GM18507 (cell line): Measurements from ENCODE around the gene FAM13A.

Experiments used
- DNase-seq: peaks from one replicate; pipeline ENCODE4 v3.0.0; 2011; ENCODE audit warnings: low read depth; ENCODE audit not compliant: insufficient read length; ENCODE audit errors: extremely low spot score
- FAIRE-seq: peaks from 2 replicates; lab custom pipeline; 2011; peaks lifted over from hg19 to GRCh38; lab: Jason Lieb, UNC

The FAM13A gene

DNA sequence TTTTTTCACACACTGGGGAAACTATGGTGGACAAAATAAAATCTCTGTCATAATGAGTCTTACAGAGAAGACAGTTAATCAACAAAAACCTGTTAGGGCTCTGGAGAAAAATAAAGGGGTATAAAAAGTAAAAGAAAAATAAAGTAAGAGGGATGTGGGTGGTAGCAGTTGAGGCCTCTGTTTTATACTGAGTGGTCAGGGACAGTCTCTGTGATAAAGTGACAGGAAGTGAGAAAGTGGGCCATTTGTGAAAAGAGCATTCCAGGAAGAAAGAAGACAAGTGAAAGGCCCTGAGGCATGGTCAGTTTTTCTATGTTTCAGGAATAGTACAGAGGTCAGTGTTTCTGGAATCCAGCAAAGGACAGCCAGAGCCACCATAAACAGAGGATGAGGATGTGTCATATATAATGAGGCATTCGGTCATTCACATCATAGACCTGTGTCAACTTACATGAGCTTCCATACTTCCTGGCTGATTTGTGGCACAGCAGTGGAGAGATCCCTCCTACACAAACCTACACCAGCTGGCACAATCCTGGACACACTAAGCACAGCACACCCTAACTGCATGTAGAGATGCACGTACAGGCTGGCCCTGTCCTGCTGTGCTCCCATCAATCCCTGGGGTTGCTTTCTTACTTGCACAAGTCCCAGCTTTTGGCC, 295.0 kb downstream of the FAM13A start:
- FAIRE-seq = no peak
- no peak for DNase-seq

DNA sequence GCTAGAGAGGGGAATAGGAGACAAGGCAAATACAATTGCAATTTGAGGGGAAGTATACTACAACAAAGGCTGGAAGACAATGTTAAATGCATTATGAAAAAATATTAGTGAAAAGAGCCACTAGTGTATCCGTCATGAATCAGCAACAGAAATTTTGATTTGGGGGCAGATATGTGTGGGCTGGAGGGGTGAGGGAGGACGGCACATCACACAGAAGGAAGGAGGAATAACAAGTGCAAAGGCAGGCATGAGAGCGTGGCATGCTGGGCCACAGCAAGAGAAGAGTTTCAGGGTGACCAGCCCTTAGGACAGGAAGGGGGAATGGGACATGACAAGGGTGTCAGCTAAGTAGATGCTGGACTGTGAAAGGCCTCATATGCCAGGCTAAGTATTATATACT, 295.6 kb downstream of the FAM13A start:
- FAIRE-seq = no peak

DNA sequence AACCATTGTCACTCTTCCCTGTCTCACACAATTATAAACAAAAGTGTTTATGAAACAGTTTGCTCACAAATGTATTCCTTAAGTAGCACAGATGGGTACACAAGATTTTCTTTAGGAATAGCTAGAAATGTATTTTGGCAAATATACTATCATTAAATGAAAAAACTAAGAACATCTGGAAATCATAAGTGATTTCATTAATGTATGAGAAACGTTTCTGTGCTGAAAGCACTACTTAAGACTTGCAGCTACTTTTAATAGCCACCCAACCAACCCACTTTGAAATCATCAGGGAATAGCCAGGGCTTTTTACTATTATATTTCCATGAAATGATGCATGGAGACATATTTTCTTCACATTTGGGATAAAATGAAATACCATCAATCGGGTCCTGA, 297.1 kb downstream of the FAM13A start:
- no peak for FAIRE-seq
- DNase-seq = no peak

More for the DNA sequence above, 295.6 kb downstream of the FAM13A start:
- DNase-seq = no peak

DNA sequence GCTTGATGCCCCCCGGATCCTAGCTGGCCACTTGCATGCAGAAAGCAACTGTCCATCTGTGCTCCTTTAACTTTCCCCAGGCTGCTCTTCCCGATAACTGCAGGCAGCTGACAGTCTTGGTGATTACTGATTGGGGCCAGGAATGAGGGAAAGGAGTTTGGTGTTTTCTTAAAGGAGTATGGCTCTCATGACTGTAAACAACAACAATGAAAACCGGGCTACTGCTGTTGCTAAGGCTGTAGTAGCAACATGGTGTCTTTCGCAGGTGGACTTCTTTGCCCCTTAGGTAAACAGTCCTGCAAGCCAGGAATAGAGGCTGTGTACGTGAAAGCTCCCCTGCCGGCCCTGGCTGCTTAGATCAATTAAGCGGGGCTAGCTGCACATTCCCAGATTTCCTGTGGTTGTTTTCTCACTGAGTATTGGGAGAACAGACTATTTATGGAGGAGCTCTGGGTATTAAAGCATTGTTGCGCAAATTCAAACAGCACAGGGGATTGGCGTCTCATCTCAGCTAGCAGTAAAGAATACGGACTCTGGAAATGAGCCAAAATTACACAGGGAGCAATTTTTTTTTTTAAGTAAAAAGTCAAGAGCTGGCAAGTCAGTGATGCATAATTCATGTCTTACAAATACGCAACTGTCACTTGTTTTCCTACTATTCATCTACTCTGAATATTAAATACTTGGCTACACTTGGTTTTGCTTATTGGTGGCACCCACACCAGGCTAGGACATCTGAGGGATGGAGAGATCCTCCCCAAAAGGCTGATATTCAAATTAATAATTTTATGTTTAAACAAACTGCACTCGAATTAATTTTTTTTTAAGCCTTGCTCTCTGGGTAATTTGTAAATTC, 297.7 kb downstream of the FAM13A start:
- FAIRE-seq (no peak), DNase-seq (no peak)

DNA sequence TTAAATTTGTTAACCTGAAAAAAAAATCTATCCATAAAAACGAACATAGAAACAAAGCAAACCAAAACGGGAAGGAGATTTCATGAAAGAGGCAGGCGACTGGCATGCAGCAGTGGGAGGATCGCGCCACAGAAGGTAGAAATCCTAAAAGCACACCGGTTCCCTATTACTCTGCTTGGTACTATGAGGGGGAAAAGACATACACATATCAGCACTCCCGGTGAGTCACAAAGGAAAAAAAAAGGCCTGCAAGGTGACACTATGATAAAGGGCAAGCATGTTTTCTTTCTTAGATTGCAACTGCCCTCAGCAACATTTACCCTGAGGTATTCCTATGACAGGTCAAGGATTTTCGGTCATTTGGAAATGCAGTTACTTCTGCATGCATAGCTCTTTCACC, 298.7 kb downstream of the FAM13A start:
- no peak for DNase-seq
- no peak for FAIRE-seq

DNA sequence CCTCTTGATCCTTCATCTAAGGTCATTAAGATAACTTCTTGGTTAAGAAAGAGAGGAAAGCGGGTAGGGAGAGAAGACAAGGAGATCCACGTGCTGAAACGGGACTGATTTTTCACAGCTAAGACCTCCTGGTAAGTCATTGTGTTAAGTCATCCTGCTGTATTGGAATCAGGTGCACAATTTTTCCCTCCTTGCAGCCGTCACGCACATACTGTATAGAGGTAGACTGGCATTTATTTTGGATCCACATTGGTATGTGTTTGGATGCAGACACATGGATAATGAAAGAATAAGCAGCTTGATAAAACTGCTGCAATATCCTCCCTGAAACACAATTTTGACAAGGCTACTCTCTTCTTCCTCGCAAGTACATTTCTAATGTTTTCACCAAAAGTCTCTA, 299.2 kb downstream of the FAM13A start:
- FAIRE-seq (no peak), DNase-seq (no peak)

DNA sequence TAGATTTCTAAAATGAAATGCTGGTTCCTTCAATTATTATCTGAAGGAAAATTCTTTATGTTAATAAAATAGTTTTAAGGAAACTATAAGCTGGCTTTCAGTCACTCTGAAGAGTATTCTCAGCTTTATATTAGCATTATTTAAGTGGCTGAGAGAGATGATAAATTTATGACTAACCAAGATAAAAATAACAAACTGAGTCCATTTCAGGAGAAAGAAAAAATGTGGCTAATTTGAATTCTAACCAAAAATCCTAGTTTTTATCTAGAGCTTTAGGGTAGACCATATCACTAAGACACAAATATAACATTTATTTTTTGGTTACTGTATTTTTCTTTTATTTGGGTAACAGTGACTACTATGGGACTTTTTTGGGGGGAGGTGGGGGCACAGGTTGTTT, 299.9 kb downstream of the FAM13A start:
- DNase-seq = no peak
- no peak for FAIRE-seq

DNA sequence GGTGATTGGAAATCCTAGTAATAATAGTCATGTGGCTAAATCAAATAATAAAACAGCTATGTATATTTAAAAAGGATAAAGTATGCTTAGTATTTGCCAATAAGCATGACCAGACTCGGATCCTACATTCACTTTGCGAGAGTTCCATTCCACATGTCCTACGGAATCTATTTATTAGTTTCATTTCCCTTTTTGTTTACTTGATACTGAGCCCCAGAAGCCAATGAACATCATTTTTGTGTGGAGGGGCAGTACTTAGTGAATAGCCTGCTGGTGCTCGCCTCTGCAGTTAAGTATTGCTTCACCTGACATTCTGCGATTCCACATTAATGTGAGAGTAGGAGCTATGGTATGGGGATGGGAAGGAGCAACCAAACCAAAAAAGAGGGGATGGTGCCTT, 300.8 kb downstream of the FAM13A start:
- FAIRE-seq = no peak

DNA sequence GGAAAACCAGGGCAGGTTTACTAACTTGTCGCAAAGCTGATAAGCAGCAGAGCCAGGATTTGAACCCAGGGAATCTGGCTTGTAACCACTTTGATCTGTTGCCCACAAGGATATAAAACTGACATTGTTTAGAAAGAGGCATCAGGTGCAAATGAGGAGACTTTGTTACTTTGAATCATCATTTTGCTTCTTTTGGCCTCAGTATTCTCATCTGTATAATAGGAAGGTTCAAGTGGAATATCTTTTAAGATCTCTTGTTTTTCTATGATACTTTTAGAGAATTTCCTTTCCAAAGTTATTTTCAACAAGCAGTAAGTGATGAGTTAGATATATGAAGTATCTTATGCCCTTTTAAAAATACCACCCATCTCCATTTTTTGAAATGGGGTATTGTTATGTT, 301.5 kb downstream of the FAM13A start:
- FAIRE-seq (no peak), DNase-seq (no peak)

More for the DNA sequence above, 300.8 kb downstream of the FAM13A start:
- no peak for DNase-seq

DNA sequence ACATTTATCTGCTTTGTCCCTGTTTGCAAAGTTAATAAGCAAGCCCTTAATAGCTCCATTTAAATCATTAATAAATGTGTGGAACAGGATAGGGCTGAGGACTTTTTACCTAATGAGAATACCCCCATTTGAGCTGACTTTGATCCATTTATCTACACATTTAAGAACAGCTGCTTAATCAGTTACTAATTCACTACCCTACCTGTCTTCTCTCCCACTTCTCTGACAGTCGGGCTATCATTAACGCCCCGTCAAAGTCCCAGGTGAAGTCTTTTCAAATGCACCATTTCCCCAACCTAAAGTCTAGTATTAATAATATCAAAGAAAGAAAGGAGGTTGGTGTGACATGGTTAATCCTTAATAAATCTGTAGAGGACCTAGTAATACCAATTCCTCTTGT, 302.2 kb downstream of the FAM13A start:
- FAIRE-seq (no peak), DNase-seq (no peak)

DNA sequence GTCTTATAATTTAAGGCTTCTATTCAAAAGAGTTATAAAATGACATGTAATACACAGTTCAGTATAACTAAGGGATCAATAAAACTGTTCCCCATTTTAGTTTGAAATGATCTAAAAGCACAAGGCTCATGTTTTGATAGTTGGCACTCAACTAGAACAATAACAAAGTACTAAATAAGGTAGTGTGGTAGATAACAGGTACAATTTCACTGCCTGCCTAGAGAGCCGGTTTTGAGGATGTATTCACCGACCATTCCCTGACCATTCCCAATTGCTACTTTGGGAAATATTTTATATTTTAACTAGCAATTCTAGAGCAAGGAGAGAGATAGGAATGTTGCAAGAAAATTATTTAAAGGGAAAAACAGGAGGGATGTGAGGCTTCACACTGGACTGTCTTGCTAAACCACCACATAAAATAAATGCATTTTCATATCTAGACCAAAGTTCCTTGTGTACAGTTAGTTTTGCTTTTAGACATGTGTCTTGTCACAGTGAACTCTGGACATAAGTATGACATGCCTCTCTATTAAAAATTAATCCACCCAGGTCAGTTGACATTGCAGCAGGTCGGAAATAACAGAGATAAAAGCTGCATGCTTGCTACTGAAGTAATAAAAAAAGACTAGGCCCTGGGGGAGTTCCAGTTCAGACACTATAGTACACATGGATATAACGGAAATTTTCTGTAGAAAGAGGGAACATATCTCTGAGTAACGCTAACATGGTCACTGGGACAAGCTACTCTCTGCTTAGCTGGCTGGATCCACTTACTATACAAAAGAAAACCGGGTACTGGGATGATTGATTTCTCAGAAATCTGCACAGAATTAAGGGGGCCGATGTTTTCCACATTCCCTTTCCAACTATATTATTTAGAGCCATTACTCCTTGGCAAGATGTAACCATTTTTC, 303.1 kb downstream of the FAM13A start:
- DNase-seq = no peak
- FAIRE-seq = no peak

DNA sequence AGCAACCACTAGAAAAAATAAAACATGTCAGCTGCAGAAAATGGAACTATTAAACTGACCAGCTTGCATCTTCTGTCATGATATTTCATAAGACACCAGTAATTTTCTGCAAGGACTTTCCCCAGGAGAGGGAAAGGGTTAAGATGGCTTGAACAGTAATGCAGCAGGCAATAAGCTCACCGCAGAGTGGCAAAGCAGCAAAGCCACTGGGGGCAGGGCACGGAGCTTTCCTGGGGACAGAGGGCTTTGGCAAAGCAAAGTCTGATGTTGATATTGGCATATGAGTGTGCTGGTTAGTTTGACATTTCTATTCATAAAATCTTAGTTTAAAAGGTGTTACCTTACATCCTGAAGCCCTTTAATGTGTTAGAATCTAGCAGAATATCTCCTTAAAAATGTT, 304.2 kb downstream of the FAM13A start:
- FAIRE-seq = no peak
- no peak for DNase-seq

DNA sequence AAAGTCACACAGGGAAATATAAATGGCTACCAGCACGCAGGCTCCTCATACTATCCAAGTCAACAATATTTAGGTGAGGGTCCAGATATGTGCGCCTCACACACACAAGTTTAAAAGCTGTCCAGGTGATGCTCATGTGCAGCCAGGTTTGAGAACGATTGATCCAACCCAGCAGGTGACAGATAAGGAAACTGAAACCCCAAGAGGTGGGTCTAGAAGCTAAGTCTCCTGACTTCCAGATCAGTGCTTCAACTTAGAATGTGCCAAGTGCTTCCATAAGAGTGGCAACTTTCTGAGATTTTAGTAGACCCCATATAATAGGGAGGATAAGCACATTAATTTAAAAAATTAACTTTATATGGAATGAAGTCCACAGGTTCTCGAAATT, 304.9 kb downstream of the FAM13A start:
- no peak for DNase-seq
- no peak for FAIRE-seq

DNA sequence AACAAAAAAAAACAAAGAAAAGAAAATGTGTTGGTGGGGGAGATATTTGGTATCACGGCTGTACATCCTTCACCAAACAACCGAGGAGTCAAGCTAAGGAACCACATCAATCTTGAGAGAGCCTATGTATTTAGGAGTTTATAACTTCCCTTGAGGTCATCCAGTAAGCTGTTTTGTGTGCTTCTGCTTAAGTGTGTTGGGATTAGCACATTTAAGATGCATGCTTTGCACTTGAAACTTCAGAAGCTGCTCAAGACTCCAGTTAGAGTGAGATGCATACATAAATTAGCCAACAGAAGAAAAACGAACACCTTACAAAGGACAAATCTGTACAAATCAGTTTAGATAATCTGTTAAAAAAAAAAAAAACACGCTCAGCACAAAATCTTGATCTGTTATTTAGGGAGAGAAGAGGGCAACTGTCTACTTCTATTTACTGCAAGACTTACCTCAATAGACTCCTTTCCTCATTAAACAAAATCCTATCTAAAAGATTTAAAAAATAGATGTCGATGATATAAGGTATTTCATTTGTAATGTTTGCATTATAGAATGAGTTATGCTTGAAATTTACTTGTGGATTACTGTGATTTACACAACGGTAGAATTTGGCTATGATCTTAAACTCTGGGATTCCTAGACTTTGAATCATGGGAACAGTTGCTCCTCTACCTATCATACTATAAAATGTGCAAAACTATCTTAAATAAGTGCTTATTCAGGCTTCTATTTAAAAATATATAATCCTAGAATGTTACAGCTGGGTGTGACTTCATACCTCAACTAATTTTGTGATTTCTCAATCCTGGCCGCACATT, 305.5 kb downstream of the FAM13A start:
- FAIRE-seq (no peak), DNase-seq (no peak)

DNA sequence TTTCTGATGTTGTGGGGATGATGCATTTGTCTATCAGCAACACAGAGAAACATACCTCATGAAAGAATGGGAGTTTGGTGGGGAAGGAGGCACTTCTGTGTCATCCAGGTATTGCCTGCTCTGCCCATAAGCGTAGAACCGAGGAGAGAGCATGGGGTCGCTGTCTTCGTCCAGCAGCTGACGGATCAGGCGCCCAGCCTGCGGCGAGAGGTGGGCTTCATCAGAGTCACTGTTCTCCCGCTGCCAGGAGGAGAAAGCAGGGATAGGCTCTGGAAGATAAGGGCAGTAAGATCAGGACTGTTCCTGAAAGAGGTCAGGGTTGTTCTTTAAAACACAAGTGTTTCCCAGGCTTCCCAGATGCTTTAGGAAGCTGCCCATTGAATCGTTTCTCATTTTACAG, 306.6 kb downstream of the FAM13A start:
- no peak for DNase-seq
- no peak for FAIRE-seq

DNA sequence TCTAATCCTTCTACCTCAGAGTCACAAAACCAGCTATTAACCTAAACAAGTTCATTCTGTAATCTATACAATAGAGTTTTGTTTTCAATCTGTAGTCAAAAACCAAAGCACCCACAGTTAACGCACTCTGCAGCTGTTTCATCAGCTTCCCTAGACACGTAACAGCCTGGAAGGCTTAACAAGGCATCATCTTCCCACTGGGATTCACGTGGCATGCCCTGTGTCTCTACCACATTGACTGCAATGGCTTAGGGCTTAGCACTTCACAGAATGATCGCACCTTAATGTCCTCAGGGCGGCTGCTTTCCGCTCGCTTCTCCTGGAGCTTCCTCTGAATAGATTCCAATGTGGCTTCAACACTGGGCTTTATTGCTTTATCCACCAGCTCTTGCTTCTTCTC, 309.6 kb downstream of the FAM13A start:
- DNase-seq (no peak), FAIRE-seq (no peak)

DNA sequence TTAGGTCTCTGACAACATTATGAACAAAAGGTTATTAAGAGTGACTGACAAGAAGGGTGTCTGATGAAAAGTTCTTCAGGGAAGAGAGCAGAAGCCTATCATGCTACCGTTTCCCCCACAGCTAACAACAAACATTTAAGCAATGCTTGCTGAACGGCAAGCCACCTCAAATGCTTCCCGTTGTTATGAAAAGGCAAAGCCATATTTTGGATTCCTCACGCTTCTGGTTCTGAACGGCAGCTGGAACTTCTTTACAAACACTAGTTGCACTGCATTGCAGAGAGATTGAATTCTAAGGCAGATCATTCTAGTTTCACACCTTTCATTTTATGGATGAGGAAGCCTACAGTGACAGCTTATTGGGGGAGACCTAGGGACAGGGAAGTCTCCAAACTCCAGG, 310.8 kb downstream of the FAM13A start:
- DNase-seq (no peak), FAIRE-seq (no peak)

DNA sequence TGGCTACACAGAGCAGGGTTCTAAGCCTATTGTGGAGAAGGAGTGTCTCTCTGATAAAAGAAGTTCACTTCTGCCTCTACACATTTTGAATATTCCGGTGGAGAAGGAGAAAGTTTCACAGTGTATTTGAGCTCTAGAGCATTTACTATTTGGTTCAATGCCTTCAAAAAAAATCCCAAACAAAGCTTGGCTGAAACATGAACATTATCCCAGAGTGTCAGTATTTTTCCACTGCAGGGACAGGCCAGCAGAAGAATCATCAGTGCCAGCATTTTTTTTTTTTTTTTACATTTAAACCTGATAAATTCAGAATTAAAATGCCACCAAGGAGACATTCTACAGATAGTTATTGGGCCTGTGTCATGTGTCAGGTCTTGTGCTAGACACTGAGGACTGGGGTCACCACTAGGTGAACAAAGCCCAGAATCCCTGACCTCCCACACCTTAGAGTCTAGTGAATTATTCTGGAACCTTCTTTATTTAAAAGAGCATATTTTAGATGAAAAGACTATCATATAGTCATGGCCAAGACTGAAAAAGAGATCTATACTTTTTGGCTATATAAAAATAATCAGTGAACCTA, 311.3 kb downstream of the FAM13A start:
- FAIRE-seq (no peak), DNase-seq (no peak)

DNA sequence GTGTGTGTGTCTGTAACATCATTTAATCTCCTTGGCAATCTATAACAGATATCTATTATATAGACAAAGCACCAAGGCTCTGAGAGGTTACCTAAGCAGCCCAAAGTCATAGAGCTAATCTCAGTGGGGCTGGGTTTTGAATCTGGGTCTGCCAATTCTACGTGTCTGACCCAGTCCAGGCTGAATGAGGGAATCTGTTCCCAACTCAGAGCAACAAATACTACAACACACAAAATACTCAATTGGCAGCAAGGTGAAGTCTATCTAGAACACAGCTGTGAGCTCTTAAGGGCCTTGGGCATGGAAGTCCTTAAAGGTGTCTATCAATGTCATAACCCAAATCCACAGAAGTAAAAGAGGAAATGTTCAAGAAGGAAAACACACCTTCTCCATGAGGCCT, 311.8 kb downstream of the FAM13A start:
- DNase-seq (no peak), FAIRE-seq (no peak)
